GM18508 (cell line): ENCODE results near the gene PLB1.

Experiments
- ATAC-seq: cut with Tn5 transposase; IDR thresholded peaks from one replicate; pipeline ENCODE4 v1.9.1; 2021; ENCODE audit warnings: moderate number of reproducible peaks; ENCODE audit not compliant: insufficient read depth, unreplicated experiment

The PLB1 gene

DNA sequence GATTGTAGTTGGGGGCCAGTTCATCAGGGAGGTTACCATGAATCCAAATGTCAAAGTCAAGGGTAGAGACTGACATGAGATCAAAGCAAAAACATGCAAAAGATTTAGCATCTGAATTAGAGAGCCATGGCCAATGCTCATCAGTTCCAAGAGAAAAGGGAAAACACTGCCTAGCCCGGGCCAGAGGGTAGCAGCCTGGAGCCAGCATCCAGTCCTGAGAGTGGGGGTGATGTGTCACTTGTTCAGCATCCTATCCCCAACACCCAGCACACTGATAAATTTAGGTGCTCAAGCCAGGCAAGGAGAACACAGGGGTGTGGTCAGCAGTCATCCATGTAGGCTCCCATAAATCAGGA is 178.8 kb downstream of the PLB1 start:
- ATAC-seq: no peak

DNA sequence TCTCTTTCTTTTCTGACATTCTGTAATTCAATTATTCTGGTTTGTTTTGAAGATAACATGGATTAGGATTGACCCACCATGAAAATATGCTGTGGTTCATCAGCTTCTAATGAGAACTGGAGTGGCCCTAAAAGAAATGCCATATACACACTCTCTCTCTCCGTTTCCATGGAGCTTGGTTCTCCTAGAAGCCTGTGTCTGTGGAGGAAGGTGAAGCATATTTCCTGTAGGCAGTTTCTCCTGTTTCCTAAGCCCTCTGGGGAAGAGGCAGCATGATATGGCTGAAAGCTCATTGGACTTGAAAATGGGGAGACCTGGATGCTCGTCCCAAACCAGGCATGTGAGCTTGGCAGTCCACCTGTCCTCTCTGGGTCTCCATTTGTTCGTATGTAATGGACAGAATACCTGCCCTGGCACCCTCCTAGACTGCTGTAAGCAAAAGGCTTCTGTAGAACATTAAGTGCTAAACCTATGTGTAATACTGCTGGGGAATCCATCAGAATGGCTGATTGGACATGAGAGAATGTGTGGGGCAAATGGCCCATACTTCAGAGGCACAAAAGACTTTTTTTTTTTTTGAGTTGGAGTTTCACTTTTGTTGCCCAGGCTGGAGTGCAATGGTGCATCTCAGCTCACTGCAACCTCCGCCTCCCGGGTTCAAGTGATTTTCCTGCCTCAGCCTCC is 180.4 kb downstream of the PLB1 start:
- no peak for ATAC-seq

DNA sequence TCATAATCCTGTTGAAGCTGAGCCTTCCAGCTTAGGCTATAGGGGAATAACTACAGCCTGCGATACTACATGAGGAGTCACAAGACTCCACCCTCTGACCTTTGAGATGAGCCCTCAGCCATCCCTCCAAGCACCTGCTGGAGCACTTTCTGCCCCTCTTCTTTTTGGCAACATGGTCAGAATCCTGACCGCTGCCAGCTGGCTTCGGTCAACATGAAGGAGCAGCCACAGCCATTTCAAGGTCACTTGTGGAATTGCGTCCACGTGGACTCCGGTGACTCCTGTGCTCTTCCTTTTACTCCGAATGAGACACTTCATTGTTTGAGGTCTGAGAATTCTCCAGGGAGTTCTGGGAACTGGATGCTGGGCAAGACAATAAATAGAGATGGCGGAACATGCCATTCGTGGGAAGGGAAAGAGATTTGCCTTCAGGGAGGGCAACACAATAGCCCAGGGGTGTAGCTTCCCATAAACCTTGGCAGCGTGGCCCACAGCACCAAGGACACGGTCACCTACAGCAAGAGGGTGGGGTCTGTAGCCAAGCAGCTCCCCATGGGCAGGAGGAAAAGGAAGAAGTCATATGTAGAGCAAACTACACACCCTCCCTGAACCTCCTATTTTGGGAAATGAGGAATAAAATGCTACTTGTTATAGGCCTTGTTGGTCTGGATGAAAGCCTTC is 182.5 kb downstream of the PLB1 start:
- ATAC-seq: no peak

DNA sequence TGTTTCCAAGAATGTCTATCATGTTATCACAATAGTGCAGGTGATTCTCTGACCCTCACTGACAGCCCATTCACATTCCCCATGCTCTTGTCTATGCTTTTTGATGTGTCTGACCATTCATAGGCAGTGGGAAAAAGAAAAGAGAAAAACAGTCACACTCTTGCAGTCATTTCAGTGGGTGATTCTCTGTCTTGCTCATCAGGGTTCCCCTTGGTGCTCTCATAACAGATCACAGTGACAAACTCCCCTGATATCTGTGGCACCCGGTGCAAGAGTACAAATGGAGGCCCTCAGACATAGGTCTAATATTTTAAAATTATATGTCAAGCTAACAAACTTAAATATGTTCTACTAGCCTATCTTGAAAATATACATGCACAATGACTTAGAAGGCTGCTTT is 183.1 kb downstream of the PLB1 start:
- no peak for ATAC-seq

DNA sequence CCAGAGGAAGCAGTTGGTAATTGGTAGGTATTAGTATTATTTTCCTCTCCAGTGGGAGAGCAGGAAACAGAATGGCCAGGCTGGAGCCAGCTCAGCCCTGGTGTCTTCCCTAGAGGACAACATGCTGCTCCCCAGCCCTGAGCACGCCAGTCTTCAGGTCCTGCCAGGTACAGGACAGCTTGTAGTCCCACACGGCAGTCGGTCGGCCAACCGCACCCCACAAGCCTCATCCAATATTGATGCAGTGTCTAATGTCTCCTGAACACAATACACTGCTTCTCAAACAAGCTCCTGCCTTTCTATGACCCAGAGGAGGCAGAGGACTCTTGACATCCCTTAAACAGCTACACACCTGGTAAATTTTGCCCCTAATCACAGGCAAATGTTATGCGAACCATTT is 184.8 kb downstream of the PLB1 start:
- no peak for ATAC-seq

DNA sequence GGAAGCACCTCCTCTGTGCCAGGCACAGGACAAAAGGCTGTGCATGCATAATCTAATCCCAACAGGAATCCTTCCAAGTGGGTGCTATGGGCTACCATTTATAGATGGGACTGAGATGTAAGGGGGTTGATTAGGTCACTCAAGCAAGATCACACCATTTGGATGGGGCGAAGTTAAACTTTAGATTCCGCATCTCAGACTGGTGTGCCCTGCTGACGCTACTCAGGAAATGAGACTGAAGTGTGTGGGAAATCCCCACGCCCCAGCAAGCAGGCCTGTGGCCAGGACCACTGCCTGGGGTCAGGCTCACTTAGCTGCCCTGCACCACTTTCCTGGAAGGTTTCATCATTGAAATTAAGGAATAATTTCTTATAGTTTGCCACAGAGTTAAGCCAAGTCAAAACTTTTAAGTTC is 185.3 kb downstream of the PLB1 start:
- no peak for ATAC-seq

DNA sequence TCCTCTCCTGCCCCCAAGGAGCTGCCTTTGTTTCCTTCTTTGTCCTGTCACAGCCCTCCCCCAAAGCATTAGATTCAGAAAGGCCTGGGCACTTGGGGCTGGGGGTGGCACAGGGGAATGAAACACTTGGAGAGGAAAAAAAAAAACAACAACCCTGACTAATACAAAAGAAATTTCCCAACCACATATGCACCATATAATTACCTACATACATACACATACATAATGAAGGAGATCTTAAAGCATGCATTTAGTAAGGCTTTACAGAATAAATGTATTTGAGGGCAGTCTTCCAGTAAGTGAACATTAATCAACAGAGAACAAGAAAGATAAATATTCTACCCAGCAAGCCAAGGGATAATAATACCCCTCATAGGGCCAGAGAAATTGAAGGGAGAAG is 185.7 kb downstream of the PLB1 start:
- no peak for ATAC-seq

DNA sequence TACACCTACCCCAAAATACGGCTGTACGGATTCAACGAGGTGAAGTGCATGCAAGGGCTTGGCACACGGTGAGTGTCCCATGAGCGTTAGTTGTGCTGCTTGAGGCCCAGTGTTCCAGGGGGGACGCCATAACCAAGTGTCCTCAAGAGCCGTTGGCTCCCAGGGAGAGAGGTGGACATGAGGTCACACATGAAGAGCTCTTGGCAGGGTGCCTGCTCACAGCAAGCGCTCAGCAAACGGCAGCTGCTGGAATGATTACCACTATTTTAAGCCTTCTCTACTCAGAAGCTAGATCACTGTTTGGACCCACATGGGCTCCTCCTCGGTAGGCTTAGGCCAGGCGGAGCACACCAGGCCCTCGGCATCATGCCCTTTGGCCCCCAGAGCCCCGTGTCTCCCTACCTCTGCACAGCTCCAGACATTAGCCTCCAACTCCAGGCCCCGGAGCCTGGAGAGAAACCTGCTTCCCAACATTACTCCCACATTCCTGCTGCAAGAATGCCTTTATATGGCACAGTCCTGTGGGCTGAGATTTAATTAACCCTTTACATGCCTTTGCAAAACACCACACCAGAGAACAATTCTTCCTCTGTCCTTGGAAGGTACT is 187.3 kb downstream of the PLB1 start:
- ATAC-seq: no peak

DNA sequence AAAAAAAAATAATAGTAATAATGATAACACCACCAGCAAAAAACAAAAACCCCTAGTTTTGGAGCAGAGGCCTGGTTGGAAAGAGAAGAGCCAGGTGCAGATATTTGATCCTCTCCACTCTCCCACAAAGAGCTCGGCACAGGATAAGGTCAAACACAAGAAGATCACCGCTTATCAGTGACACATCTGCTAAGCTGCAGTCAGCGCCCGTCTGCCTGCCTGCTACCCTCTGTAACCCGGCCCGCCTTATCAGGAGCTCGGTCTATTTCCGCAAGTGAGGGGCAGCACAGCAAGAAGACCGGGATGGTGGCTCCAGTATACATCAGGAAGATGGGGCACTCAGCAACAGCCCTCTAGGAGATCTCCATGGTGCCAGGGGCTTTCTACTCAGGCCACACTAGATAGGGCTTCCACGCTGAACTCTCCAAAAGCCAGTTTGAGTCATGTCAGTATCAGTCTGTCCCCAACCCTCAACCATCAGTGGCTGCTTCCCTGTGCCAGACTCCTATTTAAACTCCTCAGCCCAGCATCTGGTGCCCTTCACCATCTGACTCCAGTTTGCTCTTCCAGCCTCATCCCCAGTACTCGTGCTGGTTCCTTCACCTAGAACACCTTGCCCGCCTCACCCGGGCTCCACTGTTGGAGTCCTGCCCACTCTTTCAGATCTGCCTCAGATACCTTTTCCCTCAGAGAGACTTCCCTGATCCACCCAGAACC is 188.4 kb downstream of the PLB1 start:
- no peak for ATAC-seq

DNA sequence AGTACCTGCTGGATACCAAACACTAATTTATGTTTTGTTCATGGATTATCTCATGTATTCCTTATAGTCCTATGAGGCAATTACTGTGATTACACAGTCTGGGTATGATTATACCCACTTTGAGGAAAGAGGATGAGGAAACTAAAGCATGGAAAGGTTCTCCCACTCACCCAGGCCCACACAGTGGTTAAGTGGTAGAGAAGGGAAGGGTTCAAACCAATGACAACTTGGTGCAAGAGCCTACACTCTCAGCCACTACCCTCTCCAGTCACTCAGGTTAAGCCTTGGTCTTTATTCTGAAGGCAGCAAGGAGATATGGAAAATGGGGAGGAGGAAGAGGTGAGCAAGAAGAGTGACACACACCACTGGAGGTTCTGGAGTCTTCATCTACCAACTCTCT is 191.3 kb downstream of the PLB1 start:
- no peak for ATAC-seq

DNA sequence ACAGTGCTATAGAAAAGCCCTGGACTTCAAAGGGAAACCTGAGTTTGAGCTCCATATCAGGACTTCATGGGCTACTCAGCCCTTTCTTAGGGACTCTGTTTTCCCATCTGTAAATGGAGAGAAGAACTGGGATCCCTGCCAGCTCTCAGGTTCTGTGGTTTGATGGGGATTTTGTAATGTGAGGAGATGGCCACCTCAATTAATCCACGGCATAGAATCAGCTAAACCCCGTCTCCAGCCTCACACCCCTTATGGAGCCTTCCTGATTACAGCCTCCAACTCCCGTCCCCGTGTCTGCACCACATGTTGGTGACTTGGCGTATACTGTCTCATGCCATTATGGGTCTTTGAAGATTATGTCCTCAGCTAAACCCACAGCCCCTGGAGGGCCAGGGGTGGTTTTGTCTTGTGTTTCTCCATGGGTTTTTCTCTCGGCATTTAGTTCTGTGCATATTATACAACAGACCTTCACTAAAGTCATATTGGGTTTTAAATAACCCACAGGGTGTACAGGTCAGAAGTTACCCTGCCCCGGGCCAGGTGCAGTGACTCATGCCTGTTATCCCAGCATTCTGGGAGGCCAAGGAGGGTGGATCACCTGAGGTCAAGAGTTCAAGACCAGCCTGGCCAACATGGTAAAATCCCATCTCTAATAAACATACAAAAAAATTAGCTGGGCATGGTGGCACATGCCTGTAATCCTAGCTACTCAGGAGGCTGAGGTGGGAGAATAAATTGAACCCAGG is 192.0 kb downstream of the PLB1 start:
- no peak for ATAC-seq

DNA sequence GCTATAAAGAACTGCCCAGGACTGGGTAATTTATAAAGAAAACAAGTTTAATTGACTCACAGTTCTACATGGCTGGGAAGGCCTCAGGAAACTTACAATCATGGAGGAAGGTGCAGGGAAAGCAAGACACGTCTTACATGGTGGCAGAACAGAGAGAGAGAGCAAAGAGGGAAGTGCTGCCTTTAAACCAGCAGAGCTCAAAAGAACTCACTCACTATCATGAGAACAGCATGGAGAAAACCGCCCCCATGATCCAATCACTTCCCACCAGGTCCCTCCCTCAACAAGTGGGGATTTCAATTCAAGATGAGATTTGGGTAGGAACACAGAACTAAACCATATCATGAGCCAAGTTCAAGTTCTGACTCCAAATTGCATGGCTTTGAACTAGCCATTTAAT is 193.0 kb downstream of the PLB1 start:
- ATAC-seq: no peak

DNA sequence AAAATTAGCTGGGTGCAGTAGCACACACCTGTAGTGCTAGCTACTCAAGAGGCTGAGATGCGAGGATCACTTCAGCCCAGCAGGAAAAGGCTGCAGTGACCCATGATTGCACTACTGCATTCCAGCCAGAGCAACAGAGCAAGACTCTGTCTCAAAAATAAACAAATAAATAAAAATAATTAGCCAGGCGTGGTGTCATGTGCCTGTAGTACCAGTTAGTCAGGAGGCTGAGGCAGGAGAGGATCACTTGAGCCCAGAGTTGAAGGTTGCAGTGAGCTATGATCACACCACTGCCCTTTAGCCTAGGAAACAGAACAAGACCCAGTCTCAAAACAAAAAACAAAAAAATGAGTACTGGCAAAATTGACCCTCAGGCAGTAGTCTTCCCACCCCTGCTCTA is 193.9 kb downstream of the PLB1 start:
- ATAC-seq: no peak

DNA sequence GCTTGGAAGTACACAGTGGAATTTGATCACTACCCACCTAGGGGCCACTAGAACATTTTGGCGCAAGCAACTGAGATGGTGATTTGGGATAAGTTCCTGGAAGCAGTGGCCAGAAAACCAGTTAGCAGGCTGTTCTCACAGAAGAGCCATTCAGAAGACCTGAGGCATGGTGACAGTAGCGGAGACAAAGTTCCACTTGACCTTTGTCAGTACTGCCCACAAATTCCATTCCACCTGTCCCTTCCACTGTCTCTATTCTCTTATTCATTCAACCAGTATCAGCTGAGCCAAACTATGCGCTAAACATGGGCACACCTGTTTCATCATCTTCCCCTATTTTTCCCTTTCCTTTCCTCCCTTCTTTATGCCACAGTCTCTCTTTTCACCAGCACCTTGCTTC is 196.6 kb downstream of the PLB1 start:
- no peak for ATAC-seq

DNA sequence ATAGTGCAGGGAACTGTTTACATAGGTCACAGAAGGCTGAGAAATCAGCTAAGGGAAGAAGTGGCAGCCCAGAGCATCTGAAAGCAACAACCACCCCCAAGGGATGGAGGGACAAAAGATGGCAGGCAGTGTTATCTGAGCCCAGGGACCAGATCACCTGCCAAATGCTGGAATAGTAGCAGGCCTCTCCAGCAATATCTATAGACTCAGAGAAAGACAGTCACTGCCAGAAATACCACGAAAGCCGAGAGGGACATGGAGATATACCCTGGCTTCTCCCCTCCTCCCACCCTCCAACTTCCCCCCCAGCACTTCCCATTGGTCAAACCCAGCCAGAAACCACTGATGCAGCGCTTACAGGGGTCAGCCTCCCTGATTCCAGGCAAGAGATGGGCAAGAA is 197.4 kb downstream of the PLB1 start:
- ATAC-seq: no peak
